ENCODE results near the gene CAP2. TPM values are rescaled to one million over a fixed set of nuclear protein-coding genes. Genes with fewer than 3 reads are reported as not detected.
"Not testable (repeated sequence)": the region's sequence is repeated elsewhere in the genome, so short reads cannot be mapped to it uniquely, and the experiment has no call there.

The CAP2 gene
- total and polyA plus RNA-seq, 8 donors: 2.7 to 4.0 (median 3.5) TPM

- peak overlapping the region in 1 of 4 donors; percentile 11 for H3K27ac ChIP-seq
These were observed 1.7 kb downstream of the CAP2 start for GRCh38 chr6:17395112-17395511.

DNA sequence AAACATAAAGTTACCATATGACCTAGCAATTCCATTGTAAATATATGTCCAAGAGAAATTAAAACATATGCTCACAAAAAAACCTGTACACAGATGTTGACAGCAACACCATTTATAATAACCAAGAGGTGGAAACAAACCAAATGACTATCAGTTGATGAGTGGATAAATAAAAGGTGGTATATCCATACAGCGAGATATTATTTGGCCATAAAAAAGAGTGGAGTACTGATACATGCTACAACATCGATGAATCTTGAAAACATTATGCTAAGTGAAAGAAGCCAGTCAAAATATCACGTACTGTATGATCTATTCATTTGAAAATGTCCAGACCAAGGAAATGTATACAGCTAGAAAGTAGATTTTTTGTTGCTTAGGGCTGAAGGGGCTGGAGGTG is 2.9 kb downstream of the CAP2 start:
- Histone ChIP-seq H3K27me3 (no peaks in the 10 kb centered on the region), H3K4me3 (no peak overlapping the region), H3K4me1 (peaks cover 0 to 18% (median 6%) of the 10 kb centered on the region in 3 donors), H3K36me3 (no peaks in the 10 kb centered on the region), H3K9me3 (no peaks in the 10 kb centered on the region), H3K27ac (no peak overlapping the region)
- WGBS, 2 donors: 84 to 98% methylated on average over 3 of the region's 3 CpGs
- ATAC-seq (no peak), DNase-seq (no peak), FAIRE-seq (no peak)
- TF ChIP-seq, protein P1, sequence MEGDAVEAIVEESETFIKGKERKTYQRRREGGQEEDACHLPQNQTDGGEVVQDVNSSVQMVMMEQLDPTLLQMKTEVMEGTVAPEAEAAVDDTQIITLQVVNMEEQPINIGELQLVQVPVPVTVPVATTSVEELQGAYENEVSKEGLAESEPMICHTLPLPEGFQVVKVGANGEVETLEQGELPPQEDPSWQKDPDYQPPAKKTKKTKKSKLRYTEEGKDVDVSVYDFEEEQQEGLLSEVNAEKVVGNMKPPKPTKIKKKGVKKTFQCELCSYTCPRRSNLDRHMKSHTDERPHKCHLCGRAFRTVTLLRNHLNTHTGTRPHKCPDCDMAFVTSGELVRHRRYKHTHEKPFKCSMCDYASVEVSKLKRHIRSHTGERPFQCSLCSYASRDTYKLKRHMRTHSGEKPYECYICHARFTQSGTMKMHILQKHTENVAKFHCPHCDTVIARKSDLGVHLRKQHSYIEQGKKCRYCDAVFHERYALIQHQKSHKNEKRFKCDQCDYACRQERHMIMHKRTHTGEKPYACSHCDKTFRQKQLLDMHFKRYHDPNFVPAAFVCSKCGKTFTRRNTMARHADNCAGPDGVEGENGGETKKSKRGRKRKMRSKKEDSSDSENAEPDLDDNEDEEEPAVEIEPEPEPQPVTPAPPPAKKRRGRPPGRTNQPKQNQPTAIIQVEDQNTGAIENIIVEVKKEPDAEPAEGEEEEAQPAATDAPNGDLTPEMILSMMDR (IDR thresholded peaks at IDR 0.05): no peak
- intact Hi-C loops (cut with DNase I): no loop called here

More at GRCh38 chr6:17395112-17395511, 1.7 kb downstream of the CAP2 start:
- no peak for FAIRE-seq
- no peaks in the 10 kb centered on the region for H3K9me3 ChIP-seq
- no peaks in the 10 kb centered on the region for H3K36me3 ChIP-seq
- H3K4me1 ChIP-seq: peaks cover 0 to 18% (median 6%) of the 10 kb centered on the region in 3 donors
- intact Hi-C loops (cut with DNase I): no loop called here
- H3K4me3 ChIP-seq: no peak overlapping the region
- no peak for ATAC-seq
- WGBS, 2 donors: 40 to 61% methylated on average over 1 of the region's 1 CpG
- DNase-seq: no peak
- TF ChIP-seq, protein P1 (IDR thresholded peaks at IDR 0.05): no peak
- no peaks in the 10 kb centered on the region for H3K27me3 ChIP-seq

DNA sequence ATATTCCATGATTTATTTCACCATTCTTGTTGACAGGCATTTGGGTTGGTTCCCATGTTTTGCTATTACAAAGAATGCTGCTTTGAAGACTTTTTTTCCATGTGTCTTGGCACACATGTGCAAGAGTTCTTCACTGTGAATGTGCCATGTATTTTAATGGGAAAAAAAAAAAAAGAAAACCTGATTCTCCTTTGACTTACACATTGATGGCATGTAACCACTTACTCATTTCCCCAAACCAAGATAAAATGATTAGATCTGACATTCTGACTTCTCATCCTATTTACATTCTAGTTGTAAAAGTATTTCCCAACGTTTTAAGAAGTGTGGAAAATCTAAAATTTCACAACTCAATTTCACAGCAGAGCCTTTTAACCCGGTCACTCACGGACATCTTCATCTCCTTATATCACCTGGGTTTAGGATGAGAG is 4.4 kb downstream of the CAP2 start:
- FAIRE-seq: no peak
- 65 to 67% methylated on average over 3 of the region's 3 CpGs for WGBS, 2 donors

GRCh38 chr6:17405181-17405943 is 12.0 kb downstream of the CAP2 start:
- WGBS, 2 donors: 85 to 88% methylated on average over 7 of the region's 7 CpGs
- intact Hi-C loops (cut with DNase I): not testable (repeated sequence)

More for the DNA sequence above, 4.4 kb downstream of the CAP2 start:
- intact Hi-C loops (cut with DNase I): no loop called here
- TF ChIP-seq, protein P1 (IDR thresholded peaks at IDR 0.05): no peak
- ATAC-seq (peak in 1 of 4 donors; percentile 18), DNase-seq (no peak)
- Histone ChIP-seq H3K36me3 (no peaks in the 10 kb centered on the region), H3K4me1 (peaks cover 0 to 16% (median 6%) of the 10 kb centered on the region in 3 donors), H3K9me3 (no peaks in the 10 kb centered on the region), H3K4me3 (no peak overlapping the region), H3K27ac (no peak overlapping the region), H3K27me3 (no peaks in the 10 kb centered on the region)

GRCh38 chr6:17405944-17406245 is 12.5 kb downstream of the CAP2 start:
- ATAC-seq (no peak), FAIRE-seq (no peak)
- WGBS, 2 donors: 90 to 96% methylated on average over 8 of the region's 8 CpGs

More at GRCh38 chr6:17405181-17405943, 12.0 kb downstream of the CAP2 start:
- not testable (repeated sequence) for H3K27me3 ChIP-seq, H3K36me3 ChIP-seq, DNase-seq, H3K4me1 ChIP-seq, H3K27ac ChIP-seq, FAIRE-seq, H3K4me3 ChIP-seq, H3K9me3 ChIP-seq
- ATAC-seq: peak in 2 of 4 donors; percentile 78 to 81

More at GRCh38 chr6:17405944-17406245, 12.5 kb downstream of the CAP2 start:
- DNase-seq: no peak
- no peak overlapping the region for H3K27ac ChIP-seq
- H3K4me1 ChIP-seq: peaks cover 0 to 5% (median 0%) of the 10 kb centered on the region in 3 donors
- no peak overlapping the region for H3K4me3 ChIP-seq
- TF ChIP-seq, protein P1 (IDR thresholded peaks at IDR 0.05): no peak
- no peaks in the 10 kb centered on the region for H3K27me3 ChIP-seq
- H3K9me3 ChIP-seq: no peaks in the 10 kb centered on the region
- intact Hi-C loops (cut with DNase I): no loop called here
- H3K36me3 ChIP-seq: no peaks in the 10 kb centered on the region
